Breast epithelium (tissue), 3 donors: ENCODE measurements around the gene GNB5.

ENCODE experiments used
- CTCF ChIP-seq, 3 donors: fragments of 450-650 bp; IDR thresholded peaks; one replicate each; pipeline ENCODE4 v1.5.1; 2016 to 2017; ENCODE audit warnings: antibody characterized with exemption in 3 of 3, mild to moderate bottlenecking in 3 of 3, moderate library complexity in 3 of 3
- POLR2A ChIP-seq: fragments of 450-650 bp; IDR thresholded peaks from one replicate; pipeline ENCODE4 v1.6.1; 2016; ENCODE audit warnings: antibody characterized with exemption, mild to moderate bottlenecking, moderate library complexity
- POLR2AphosphoS5 ChIP-seq, 3 donors: sonication (generic); formaldehyde crosslinking; IDR thresholded peaks; one replicate each; pipeline ENCODE4 v1.6.1; 2017; ENCODE audit warnings: antibody characterized with exemption in 3 of 3

DNA sequence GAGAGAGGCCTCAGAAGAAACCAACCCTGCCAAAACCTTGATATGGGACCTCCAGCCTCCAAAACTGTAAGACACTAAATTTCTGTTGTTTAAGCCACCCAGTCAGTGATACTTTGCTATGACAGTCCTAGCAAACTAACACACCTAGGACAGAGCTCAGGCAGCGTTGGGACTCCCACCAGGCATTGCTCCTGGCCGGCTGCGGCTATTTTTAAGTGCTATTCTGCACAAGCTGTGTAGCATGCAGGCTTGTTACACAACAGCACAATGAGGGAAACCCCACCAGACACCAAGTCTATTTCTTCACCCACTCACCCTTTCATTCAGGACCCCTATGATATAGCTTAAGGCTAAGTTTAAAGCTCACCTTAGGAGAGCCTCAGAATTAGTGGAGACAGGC lies 47.0 kb upstream of the GNB5 start:
- no peak for TF ChIP-seq POLR2A
- TF ChIP-seq CTCF (IDR thresholded peaks at IDR 0.05): no peak
- no peak for TF ChIP-seq POLR2AphosphoS5 (IDR thresholded peaks at IDR 0.05)
